Tibial artery (tissue), 4 donors: ENCODE measurements around the gene TTN.

Source experiments
- DNase-seq, 2 donors: peaks; one replicate each; pipeline ENCODE4 v3.0.0-alpha.2; 2019
- H3K27ac ChIP-seq, 2 donors: fragments of 200-600 bp; sonication (generic) in 1 of 2; 1 replicate in 1 of 2; 2 replicates in 1 of 2; pipeline ENCODE4 v1.5.1; 2018 to 2019; ENCODE audit warnings: mild to moderate bottlenecking in 1 of 2
- H3K27me3 ChIP-seq, 2 donors: fragments of 200-600 bp; sonication (generic) in 1 of 2; one replicate each; pipeline versions ENCODE4 v1.5.1 to v1.6.0; 2016 to 2019
- H3K36me3 ChIP-seq, 3 donors: fragments of 200-600 bp; sonication (generic) in 2 of 3; one replicate each; pipeline ENCODE4 v1.5.1; 2016 to 2019; ENCODE audit warnings: mild to moderate bottlenecking in 2 of 3
- H3K4me1 ChIP-seq, 4 donors: fragments of 200-600 bp; sonication (generic) in 2 of 4; 1 replicate in 3 of 4; 2 replicates in 1 of 4; pipeline ENCODE4 v1.5.1; 2016 to 2019
- H3K4me3 ChIP-seq, 2 donors: fragments of 200-600 bp; sonication (generic) in 1 of 2; 1 replicate in 1 of 2; 2 replicates in 1 of 2; pipeline ENCODE4 v1.5.1; 2018 to 2019; ENCODE audit warnings: mild to moderate bottlenecking in 2 of 2
- H3K9me3 ChIP-seq, 3 donors: fragments of 200-600 bp; sonication (generic) in 1 of 3; one replicate each; pipeline ENCODE4 v1.5.1; 2016 to 2019
- CTCF ChIP-seq, 2 experiments: fragments of 200-600 bp in 1 of 2; fragments of 450-650 bp in 1 of 2; IDR thresholded peaks; one replicate each; pipeline ENCODE4 v1.5.1; 2017 to 2019; ENCODE audit warnings: antibody characterized with exemption in 2 of 2, mild to moderate bottlenecking in 1 of 2, moderate library complexity in 1 of 2
- intact Hi-C: fragments of 100-400 bp; cut with DNase I; formaldehyde crosslinking; loops from one replicate; pipeline ENCODE4 v1.15.0; 2023; ENCODE audit warnings: low total_unique reads

The TTN gene

GRCh38 chr2:178707476-178707875, 99.7 kb downstream of the TTN start:
- no peak for TF ChIP-seq CTCF (IDR thresholded peaks at IDR 0.05)
- intact Hi-C loops = no loop called here
- DNase-seq = no peak
- Histone ChIP-seq H3K9me3 (no peaks in the 10 kb centered on the region), H3K36me3 (no peaks in the 10 kb centered on the region), H3K4me3 (no peak overlapping the region), H3K4me1 (no peaks in the 10 kb centered on the region), H3K27me3 (no peaks in the 10 kb centered on the region), H3K27ac (no peak overlapping the region)

GRCh38 chr2:178704876-178705275, 102.3 kb downstream of the TTN start:
- no peak for TF ChIP-seq CTCF (IDR thresholded peaks at IDR 0.05)
- Histone ChIP-seq H3K27me3 (no peaks in the 10 kb centered on the region), H3K4me1 (no peaks in the 10 kb centered on the region), H3K9me3 (no peaks in the 10 kb centered on the region), H3K27ac (no peak overlapping the region), H3K36me3 (no peaks in the 10 kb centered on the region), H3K4me3 (no peak overlapping the region)
- no peak for DNase-seq
- intact Hi-C loops = no loop called here

GRCh38 chr2:178702361-178702760, 104.9 kb downstream of the TTN start:
- Histone ChIP-seq H3K4me1 (no peaks in the 10 kb centered on the region), H3K27ac (no peak overlapping the region), H3K36me3 (no peaks in the 10 kb centered on the region), H3K27me3 (no peaks in the 10 kb centered on the region), H3K4me3 (no peak overlapping the region), H3K9me3 (no peaks in the 10 kb centered on the region)
- intact Hi-C loops = no loop called here
- no peak for DNase-seq
- TF ChIP-seq CTCF (IDR thresholded peaks at IDR 0.05) = no peak

- Histone ChIP-seq H3K27ac (no peak overlapping the region), H3K27me3 (no peaks in the 10 kb centered on the region), H3K9me3 (no peaks in the 10 kb centered on the region), H3K4me1 (no peaks in the 10 kb centered on the region), H3K36me3 (no peaks in the 10 kb centered on the region), H3K4me3 (no peak overlapping the region)
- no peak for DNase-seq
- peak; percentile 33 to 65 for TF ChIP-seq CTCF (IDR thresholded peaks at IDR 0.05)
- intact Hi-C loops = no loop called here
These were observed 106.3 kb downstream of the TTN start for GRCh38 chr2:178700922-178701342.

GRCh38 chr2:178700136-178700535, 107.1 kb downstream of the TTN start:
- intact Hi-C loops = no loop called here
- no peak for DNase-seq
- Histone ChIP-seq H3K36me3 (no peaks in the 10 kb centered on the region), H3K4me1 (no peaks in the 10 kb centered on the region), H3K27me3 (no peaks in the 10 kb centered on the region), H3K9me3 (no peaks in the 10 kb centered on the region), H3K4me3 (no peak overlapping the region), H3K27ac (no peak overlapping the region)
- no peak for TF ChIP-seq CTCF (IDR thresholded peaks at IDR 0.05)

GRCh38 chr2:178692845-178693244, 114.4 kb downstream of the TTN start:
- H3K27ac ChIP-seq = no peak overlapping the region
- no peaks in the 10 kb centered on the region for H3K36me3 ChIP-seq
- no peak for TF ChIP-seq CTCF (IDR thresholded peaks at IDR 0.05)
- no peak for DNase-seq
- no peaks in the 10 kb centered on the region for H3K4me1 ChIP-seq
- H3K9me3 ChIP-seq = no peaks in the 10 kb centered on the region
- intact Hi-C loops = no loop called here
- H3K4me3 ChIP-seq = no peak overlapping the region
- no peaks in the 10 kb centered on the region for H3K27me3 ChIP-seq
